Caco-2 (cell line): ENCODE measurements around the gene GUCY1A1. TPM values are rescaled to one million over a fixed set of nuclear protein-coding genes. Genes with fewer than 3 reads are reported as not detected.

ENCODE experiments used
- BruUV-seq: library from RNA; stranded (reverse); fragments of 400-500 nt; replicated peaks from 2 replicates; lab custom pipeline; 2021; lab: Mats Ljungman, UMichigan
- CTCF ChIA-PET: fragments of 300-600 bp; sonication (Branson Sonifier 250); formaldehyde crosslinking; loops from one replicate; lab custom pipeline; 2022; ENCODE audit warnings: antibody characterized with exemption; lab: Charles Lee
- POLR2A ChIA-PET: fragments of 300-600 bp; sonication (Branson Sonifier 250); formaldehyde crosslinking; loops from one replicate; lab custom pipeline; 2022; ENCODE audit warnings: antibody characterized with exemption; lab: Charles Lee
- DNase-seq, 2 experiments: peaks; one replicate each; pipeline versions ENCODE4 v3.0.0 to v3.0.0-alpha.2; 2020 to 2022
- H3K27me3 ChIP-seq: replicated peaks from 2 replicates; pipeline ENCODE4 v1.6.0; 2011; ENCODE audit warnings: low read length; ENCODE audit not compliant: control insufficient read depth, insufficient read depth
- H3K36me3 ChIP-seq: 2 replicates; pipeline ENCODE4 v1.5.1; 2011; ENCODE audit warnings: low read length; ENCODE audit not compliant: control insufficient read depth, insufficient read depth
- H3K4me1 ChIP-seq: fragments of 250-450 bp; sonication (Bioruptor Pico); 2 replicates; pipeline ENCODE4 v1.5.1; 2020; ENCODE audit warnings: mild to moderate bottlenecking
- H3K4me3 ChIP-seq: 2 replicates; pipeline ENCODE4 v1.5.1; 2011; ENCODE audit warnings: low read depth, mild to moderate bottlenecking, control low read depth, low read length
- H3K9me3 ChIP-seq: fragments of 250-450 bp; sonication (Bioruptor Pico); 2 replicates; pipeline ENCODE4 v1.5.1; 2020; ENCODE audit warnings: mild to moderate bottlenecking, moderate library complexity
- H3K27ac Mint-ChIP-seq: one replicate; pipeline ENCODE4 v1.8.0; 2022; ENCODE audit warnings: mixed read lengths; ENCODE audit not compliant: unreplicated experiment
- H3K27me3 Mint-ChIP-seq: one replicate; pipeline ENCODE4 v1.8.0; 2022; ENCODE audit warnings: mixed read lengths; ENCODE audit not compliant: insufficient read depth, unreplicated experiment
- H3K36me3 Mint-ChIP-seq: one replicate; pipeline ENCODE4 v1.8.0; 2022; ENCODE audit warnings: mild to moderate bottlenecking, mixed read lengths; ENCODE audit not compliant: insufficient read depth, unreplicated experiment
- H3K4me1 Mint-ChIP-seq: one replicate; pipeline ENCODE4 v1.8.0; 2022; ENCODE audit warnings: low read depth, mixed read lengths; ENCODE audit not compliant: unreplicated experiment
- H3K4me3 Mint-ChIP-seq: one replicate; pipeline ENCODE4 v1.8.0; 2022; ENCODE audit warnings: mild to moderate bottlenecking, moderate library complexity, mixed read lengths; ENCODE audit not compliant: unreplicated experiment
- H3K9me3 Mint-ChIP-seq: one replicate; pipeline ENCODE4 v1.8.0; 2022; ENCODE audit warnings: mixed read lengths; ENCODE audit not compliant: unreplicated experiment
- intact Hi-C: fragments of 100-400 bp; cut with micrococcal nuclease; formaldehyde crosslinking; loops from one replicate; pipeline ENCODE4 v1.10.0; 2022; ENCODE audit not compliant: unreplicated experiment
- total RNA-seq: library from RNA; stranded (reverse); gene quantifications from 2 replicates; pipeline ENCODE4 v1.2.3, GENCODE V29; 2022
- TF ChIP-seq, protein P1 (sequence below), 2 experiments: fragments of 200-600 bp in 1 of 2; IDR thresholded peaks; 1 replicate in 1 of 2; 2 replicates in 1 of 2; pipeline versions ENCODE4 v1.5.1 to v1.8.0; 2011 to 2022; ENCODE audit warnings: antibody characterized with exemption in 1 of 2, control low read depth in 1 of 2, inconsistent platforms in 1 of 2, low read depth in 1 of 2, low read length in 1 of 2, mild to moderate bottlenecking in 1 of 2, moderate library complexity in 1 of 2; ENCODE audit not compliant: insufficient read depth in 1 of 2, severe bottlenecking in 1 of 2, unreplicated experiment in 1 of 2

The GUCY1A1 gene
- total RNA-seq, 1 experiment from 2014 or later = not detected

DNA sequence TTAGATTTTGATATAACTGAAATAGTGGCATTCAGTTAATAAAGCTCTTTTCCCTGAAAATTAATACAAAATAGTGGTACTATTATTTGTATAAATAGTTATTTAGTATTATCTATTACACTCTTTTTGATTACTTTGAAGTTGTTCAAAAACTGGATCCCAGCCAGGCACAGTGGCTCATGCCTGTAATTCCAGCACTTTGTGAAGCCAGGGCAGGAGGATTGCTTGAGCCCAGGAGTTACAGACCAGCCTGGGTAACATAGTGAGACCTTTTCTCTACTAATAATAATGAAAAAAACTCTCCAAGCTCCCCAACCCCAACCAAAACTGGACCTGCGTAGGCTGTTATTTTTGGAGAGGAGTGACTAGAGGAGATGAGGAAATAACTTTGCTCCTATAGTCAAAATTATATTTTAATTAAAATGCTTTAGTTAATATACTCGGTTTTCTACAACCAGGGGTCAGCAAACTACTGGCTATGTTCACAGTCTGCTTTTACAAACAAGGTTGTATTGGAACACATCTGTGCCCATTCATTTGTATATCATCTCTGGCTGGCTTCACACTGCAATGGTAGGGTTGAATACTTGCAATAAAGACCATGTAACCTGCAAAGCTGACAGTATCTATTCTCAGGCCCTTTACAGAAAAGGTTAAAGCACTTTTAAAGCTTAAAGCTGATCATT, 27.6 kb downstream of the GUCY1A1 start:
- ChIA-PET POLR2A (no interaction called here), CTCF (no interaction called here)
- Mint-ChIP-seq H3K27ac (no peak overlapping the region), H3K27me3 (no peaks in the 10 kb centered on the region), H3K4me1 (peaks cover 7% of the 10 kb centered on the region), H3K9me3 (no peaks in the 10 kb centered on the region), H3K4me3 (no peak overlapping the region), H3K36me3 (no peaks in the 10 kb centered on the region)
- Histone ChIP-seq H3K36me3 (no peaks in the 10 kb centered on the region), H3K4me1 (peaks cover 6% of the 10 kb centered on the region; the same call in 1 of the 2 replicates), H3K4me3 (no peak overlapping the region), H3K9me3 (no peaks in the 10 kb centered on the region; the same call in 1 of the 2 replicates), H3K27me3 (no peaks in the 10 kb centered on the region)
- no TSS peak for BruUV-seq
- DNase-seq = no peak
- TF ChIP-seq, protein P1, sequence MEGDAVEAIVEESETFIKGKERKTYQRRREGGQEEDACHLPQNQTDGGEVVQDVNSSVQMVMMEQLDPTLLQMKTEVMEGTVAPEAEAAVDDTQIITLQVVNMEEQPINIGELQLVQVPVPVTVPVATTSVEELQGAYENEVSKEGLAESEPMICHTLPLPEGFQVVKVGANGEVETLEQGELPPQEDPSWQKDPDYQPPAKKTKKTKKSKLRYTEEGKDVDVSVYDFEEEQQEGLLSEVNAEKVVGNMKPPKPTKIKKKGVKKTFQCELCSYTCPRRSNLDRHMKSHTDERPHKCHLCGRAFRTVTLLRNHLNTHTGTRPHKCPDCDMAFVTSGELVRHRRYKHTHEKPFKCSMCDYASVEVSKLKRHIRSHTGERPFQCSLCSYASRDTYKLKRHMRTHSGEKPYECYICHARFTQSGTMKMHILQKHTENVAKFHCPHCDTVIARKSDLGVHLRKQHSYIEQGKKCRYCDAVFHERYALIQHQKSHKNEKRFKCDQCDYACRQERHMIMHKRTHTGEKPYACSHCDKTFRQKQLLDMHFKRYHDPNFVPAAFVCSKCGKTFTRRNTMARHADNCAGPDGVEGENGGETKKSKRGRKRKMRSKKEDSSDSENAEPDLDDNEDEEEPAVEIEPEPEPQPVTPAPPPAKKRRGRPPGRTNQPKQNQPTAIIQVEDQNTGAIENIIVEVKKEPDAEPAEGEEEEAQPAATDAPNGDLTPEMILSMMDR (IDR thresholded peaks at IDR 0.05; ENCODE audit: insufficient read depth in 1 of 2, low read depth in 1 of 2, low read length in 1 of 2, severe bottlenecking in 1 of 2, unreplicated experiment in 1 of 2) = no peak
- intact Hi-C loops = no loop called here

DNA sequence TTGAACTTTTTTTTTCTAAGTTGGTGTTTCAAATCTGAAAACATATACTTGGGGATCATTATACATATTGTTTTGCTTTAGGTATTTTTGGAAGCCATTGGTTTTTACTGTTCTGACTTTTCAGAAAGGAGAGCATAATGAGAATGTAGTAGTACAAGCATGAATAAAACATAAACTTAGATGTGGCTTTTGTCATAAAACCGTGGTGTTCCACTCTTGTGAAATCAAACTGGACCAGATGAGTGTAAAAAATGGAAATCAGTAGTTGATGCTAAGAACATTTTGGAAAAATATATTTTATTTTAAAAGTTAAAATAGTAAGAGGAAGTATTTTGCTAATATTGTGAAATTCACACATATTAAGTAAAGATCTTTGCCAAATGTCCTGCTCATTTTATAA, 29.6 kb downstream of the GUCY1A1 start:
- no peak for DNase-seq
- Mint-ChIP-seq H3K9me3 (no peaks in the 10 kb centered on the region), H3K36me3 (no peaks in the 10 kb centered on the region), H3K27me3 (no peaks in the 10 kb centered on the region), H3K4me1 (peaks cover 7% of the 10 kb centered on the region), H3K27ac (no peak overlapping the region), H3K4me3 (no peak overlapping the region)
- TF ChIP-seq, protein P1 (IDR thresholded peaks at IDR 0.05; ENCODE audit: insufficient read depth in 1 of 2, low read depth in 1 of 2, low read length in 1 of 2, severe bottlenecking in 1 of 2, unreplicated experiment in 1 of 2) = no peak
- BruUV-seq = no TSS peak
- H3K36me3 ChIP-seq = no peaks in the 10 kb centered on the region
- H3K9me3 ChIP-seq = peaks cover 4% of the 10 kb centered on the region; the same call in 1 of the 2 replicates
- POLR2A ChIA-PET = no interaction called here
- H3K27me3 ChIP-seq = no peaks in the 10 kb centered on the region
- peaks cover 6% of the 10 kb centered on the region; the same call in 1 of the 2 replicates for H3K4me1 ChIP-seq
- intact Hi-C loops = loop anchor here (5.0 kb wide), 1 partner anchor 91 kb away; no protein-coding TSS in a partner anchor
- H3K4me3 ChIP-seq = no peak overlapping the region
- CTCF ChIA-PET = no interaction called here

DNA sequence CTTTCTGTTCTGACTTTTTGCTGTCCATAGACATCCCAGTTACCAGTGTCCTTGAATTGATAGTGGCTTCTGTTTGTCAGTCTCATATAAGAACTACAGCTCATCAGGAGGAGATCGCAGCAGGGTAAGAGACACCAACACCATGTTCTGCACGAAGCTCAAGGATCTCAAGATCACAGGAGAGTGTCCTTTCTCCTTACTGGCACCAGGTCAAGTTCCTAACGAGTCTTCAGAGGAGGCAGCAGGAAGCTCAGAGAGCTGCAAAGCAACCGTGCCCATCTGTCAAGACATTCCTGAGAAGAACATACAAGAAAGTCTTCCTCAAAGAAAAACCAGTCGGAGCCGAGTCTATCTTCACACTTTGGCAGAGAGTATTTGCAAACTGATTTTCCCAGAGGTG, 30.1 kb downstream of the GUCY1A1 start:
- TF ChIP-seq, protein P1 (IDR thresholded peaks at IDR 0.05; ENCODE audit: insufficient read depth in 1 of 2, low read depth in 1 of 2, low read length in 1 of 2, severe bottlenecking in 1 of 2, unreplicated experiment in 1 of 2) = no peak
- Mint-ChIP-seq H3K4me3 (no peak overlapping the region), H3K27me3 (no peaks in the 10 kb centered on the region), H3K4me1 (peaks cover 7% of the 10 kb centered on the region), H3K9me3 (no peaks in the 10 kb centered on the region), H3K27ac (no peak overlapping the region), H3K36me3 (no peaks in the 10 kb centered on the region)
- intact Hi-C loops = loop anchor here (5.0 kb wide), 1 partner anchor 91 kb away; no protein-coding TSS in a partner anchor
- ChIA-PET CTCF (no interaction called here), POLR2A (no interaction called here)
- no peaks in the 10 kb centered on the region for H3K27me3 ChIP-seq
- H3K4me1 ChIP-seq = peaks cover 6% of the 10 kb centered on the region; the same call in 1 of the 2 replicates
- no peak for DNase-seq
- no peak overlapping the region for H3K4me3 ChIP-seq
- peaks cover 4% of the 10 kb centered on the region; the same call in 1 of the 2 replicates for H3K9me3 ChIP-seq
- BruUV-seq = no TSS peak
- H3K36me3 ChIP-seq = no peaks in the 10 kb centered on the region
